ENCODE data around the gene LRBA.

The LRBA gene

DNA sequence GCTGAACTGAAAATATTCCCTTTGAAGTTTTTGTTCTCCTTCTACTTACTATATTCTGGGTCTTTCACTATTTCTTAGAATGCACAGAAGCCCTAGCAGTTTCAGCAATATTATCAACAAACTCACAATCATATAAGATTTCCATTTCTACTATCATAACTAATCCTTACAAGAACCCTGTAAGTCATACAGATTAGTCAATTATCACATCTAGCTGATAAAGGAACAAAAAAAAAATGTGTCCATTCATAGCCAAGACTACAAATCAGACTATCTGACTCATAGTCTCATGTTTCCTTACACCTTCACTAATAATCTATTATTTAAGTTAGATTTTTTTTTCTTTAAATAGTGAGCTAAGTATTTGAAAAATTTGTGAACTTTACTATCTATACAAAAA lies 72.5 kb downstream of the LRBA start:
- H3K4me3 ChIP-seq (ENCODE audit: low read length), result no peak overlapping the region
- TF ChIP-seq, protein P1, sequence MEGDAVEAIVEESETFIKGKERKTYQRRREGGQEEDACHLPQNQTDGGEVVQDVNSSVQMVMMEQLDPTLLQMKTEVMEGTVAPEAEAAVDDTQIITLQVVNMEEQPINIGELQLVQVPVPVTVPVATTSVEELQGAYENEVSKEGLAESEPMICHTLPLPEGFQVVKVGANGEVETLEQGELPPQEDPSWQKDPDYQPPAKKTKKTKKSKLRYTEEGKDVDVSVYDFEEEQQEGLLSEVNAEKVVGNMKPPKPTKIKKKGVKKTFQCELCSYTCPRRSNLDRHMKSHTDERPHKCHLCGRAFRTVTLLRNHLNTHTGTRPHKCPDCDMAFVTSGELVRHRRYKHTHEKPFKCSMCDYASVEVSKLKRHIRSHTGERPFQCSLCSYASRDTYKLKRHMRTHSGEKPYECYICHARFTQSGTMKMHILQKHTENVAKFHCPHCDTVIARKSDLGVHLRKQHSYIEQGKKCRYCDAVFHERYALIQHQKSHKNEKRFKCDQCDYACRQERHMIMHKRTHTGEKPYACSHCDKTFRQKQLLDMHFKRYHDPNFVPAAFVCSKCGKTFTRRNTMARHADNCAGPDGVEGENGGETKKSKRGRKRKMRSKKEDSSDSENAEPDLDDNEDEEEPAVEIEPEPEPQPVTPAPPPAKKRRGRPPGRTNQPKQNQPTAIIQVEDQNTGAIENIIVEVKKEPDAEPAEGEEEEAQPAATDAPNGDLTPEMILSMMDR (conservative IDR thresholded peaks at IDR 0.05; ENCODE audit: low read length), result no peak
- DNase-seq (ENCODE audit: low read depth), result no peak

DNA sequence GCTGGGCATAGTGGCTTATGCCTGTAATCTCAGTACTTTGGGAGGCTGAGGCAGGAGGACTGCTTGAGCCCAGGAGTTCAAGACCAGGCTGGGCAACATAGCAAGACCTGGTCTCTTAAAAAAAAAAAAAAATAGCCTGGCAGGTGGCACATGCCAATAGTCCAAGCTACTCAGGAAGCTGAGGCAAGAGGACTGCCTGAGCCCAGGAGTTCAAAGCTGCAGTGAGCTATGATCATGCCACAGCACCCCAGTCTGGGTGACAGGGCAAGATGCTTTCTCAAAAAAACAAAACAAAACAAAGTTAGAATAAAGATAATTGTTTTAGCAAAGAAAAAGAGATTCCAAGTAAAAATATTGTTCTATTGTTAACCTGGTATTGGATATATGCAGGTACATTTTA lies 75.0 kb downstream of the LRBA start:
- TF ChIP-seq, protein P1 (conservative IDR thresholded peaks at IDR 0.05; ENCODE audit: low read length), result no peak
- no peak overlapping the region for H3K4me3 ChIP-seq (ENCODE audit: low read length)
- DNase-seq (ENCODE audit: low read depth), result no peak

DNA sequence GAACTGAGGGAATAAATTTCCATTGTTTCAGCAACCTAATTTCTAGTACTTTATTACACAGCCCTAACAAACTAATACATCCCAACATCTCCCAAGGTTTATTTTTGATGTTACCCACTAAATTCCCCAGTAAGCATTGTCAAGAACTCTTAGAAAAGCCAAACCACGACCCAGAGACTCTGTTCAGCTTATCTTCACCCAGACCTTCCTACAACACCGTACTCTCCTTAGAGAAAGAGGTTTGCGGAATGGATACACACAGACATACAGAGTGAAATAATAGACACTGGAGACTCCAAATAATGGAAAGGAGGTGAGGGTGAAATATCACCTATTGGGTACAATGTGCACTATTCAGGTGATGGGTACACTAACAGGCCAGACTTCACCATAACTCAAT lies 75.6 kb downstream of the LRBA start:
- no peak overlapping the region for H3K4me3 ChIP-seq (ENCODE audit: low read length)
- no peak for DNase-seq (ENCODE audit: low read depth)
- TF ChIP-seq, protein P1 (conservative IDR thresholded peaks at IDR 0.05; ENCODE audit: low read length), result no peak

DNA sequence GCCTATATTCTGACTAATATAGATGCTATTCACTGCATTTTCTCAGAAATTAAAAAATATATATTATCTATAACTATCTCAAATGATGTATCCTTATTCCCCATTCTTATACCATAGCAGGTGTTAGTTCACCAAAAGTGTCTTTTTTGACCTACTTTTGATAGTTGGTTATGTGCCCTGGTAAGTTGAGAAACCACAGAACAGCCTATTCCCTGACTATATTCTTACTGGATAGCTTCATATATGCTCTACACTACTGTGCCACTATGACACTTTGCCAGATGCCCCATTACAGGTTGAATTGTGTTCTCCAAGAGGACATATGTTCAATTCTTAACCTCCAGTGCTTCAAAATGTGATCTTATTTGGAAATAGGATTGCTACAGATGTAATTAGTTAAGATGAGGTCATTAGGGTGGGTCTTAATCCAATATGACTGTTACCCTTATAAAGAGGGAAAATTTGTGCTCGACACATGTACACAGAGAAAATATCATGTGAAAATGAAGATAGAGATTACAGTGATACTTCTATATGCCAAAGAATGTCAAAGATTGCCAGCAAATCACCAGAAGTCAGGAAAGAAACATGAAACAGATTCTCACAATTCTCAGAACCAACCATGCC lies 76.1 kb downstream of the LRBA start:
- TF ChIP-seq, protein P1 (conservative IDR thresholded peaks at IDR 0.05; ENCODE audit: low read length), result no peak
- DNase-seq (ENCODE audit: low read depth), result no peak

DNA sequence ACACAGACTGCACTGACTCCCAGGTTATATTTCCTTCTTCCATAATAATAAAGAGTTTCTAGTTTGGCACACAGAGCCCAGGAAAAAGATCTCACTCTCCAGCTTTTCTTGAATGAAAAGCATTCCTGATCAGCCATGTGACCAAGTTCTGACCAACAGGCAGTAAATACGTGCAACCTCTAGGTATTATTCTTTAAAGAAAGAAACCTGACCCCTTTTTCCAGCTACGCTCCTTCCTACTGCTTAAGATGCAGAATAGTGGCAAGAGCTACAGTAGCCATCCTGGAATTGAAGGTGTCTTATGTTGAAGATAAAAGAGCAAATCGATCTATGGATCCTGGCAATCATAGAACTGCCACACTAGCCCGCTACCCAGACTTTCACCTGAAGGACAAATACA lies 76.7 kb downstream of the LRBA start:
- no peak overlapping the region for H3K4me3 ChIP-seq (ENCODE audit: low read length)
- TF ChIP-seq, protein P1 (conservative IDR thresholded peaks at IDR 0.05; ENCODE audit: low read length), result no peak
- no peak for DNase-seq (ENCODE audit: low read depth)

More for the DNA sequence above, 76.1 kb downstream of the LRBA start:
- no peak overlapping the region for H3K4me3 ChIP-seq (ENCODE audit: low read length)

DNA sequence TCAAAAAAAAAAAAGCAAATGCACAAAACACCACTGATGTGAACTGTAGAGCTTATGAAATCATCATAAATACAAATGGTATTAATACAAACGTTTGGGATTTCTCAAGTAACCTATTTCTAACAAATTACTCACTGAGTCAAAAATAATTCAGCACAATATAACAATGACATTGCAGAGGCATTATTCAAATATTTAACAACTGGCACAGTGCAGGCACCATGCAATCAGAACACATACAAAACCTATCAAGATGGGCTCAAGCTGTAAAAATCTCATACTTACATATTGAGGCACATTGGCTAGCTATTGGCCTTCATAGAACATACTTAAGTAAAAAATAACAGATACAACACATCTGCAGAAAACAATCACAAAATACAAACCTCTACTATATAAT lies 81.1 kb downstream of the LRBA start:
- TF ChIP-seq, protein P1 (conservative IDR thresholded peaks at IDR 0.05; ENCODE audit: low read length), result no peak
- no peak overlapping the region for H3K4me3 ChIP-seq (ENCODE audit: low read length)
- no peak for DNase-seq (ENCODE audit: low read depth)

DNA sequence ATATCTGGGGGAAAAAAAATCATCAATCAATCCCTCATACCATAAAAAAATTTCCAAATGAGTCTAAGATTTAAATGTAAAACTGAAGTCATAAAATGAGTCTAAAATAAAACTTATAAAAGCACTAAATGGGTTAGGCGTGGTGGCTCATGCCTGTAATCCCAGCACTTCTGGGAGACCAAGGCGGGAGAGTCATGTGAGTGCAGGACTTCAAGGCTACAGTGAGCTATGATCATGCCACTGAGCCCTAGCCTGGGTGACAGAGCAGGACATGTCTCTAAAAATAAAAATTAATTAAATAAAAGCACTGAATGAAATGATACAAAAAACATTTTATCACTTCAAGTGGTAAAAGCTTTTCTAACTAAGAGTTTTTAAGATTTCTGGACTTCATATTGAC lies 83.3 kb downstream of the LRBA start:
- H3K4me3 ChIP-seq (ENCODE audit: low read length), result no peak overlapping the region
- TF ChIP-seq, protein P1 (conservative IDR thresholded peaks at IDR 0.05; ENCODE audit: low read length), result no peak
- DNase-seq (ENCODE audit: low read depth), result no peak
